Neuronal stem cell (in vitro differentiated cells): ENCODE data around the gene HPS4.

ENCODE experiments used
- DNase-seq: peaks from one replicate; pipeline ENCODE4 v3.0.0-alpha.2; 2013; ENCODE audit warnings: low spot score
- H2AFZ ChIP-seq: one replicate; pipeline ENCODE4 v1.6.1; 2013; ENCODE audit warnings: mild to moderate bottlenecking, low read length, inconsistent platforms
- H2AK5ac ChIP-seq: 2 replicates; pipeline ENCODE4 v1.6.1; 2013; ENCODE audit warnings: low read depth, mild to moderate bottlenecking, inconsistent platforms, low read length, moderate library complexity, mixed read lengths
- H2BK120ac ChIP-seq: 2 replicates; pipeline ENCODE4 v1.6.1; 2013; ENCODE audit warnings: low read depth, mild to moderate bottlenecking, inconsistent platforms, low read length, moderate library complexity, mixed read lengths
- H2BK12ac ChIP-seq: one replicate; pipeline ENCODE4 v1.6.1; 2013; ENCODE audit warnings: low read length, inconsistent platforms
- H2BK15ac ChIP-seq: 2 replicates; pipeline ENCODE4 v1.6.1; 2013; ENCODE audit warnings: mild to moderate bottlenecking, low read length, inconsistent platforms, mixed read lengths
- H2BK5ac ChIP-seq: one replicate; pipeline ENCODE4 v1.6.1; 2013; ENCODE audit warnings: inconsistent platforms, mild to moderate bottlenecking, low read length, moderate library complexity
- H3K14ac ChIP-seq: one replicate; pipeline ENCODE4 v1.6.1; 2013; ENCODE audit warnings: low read length, inconsistent platforms
- H3K18ac ChIP-seq: 2 replicates; pipeline ENCODE4 v1.6.1; 2013; ENCODE audit warnings: low read length, inconsistent platforms
- H3K23ac ChIP-seq: 2 replicates; pipeline ENCODE4 v1.6.1; 2013; ENCODE audit warnings: low read depth, mild to moderate bottlenecking, mixed read lengths, low read length, inconsistent platforms; ENCODE audit not compliant: poor library complexity
- H3K27ac ChIP-seq: replicated peaks from 3 replicates; pipeline ENCODE4 v1.5.1; 2013; ENCODE audit warnings: low read length, inconsistent platforms
- H3K27me3 ChIP-seq, 3 experiments: 2 replicates each; pipeline ENCODE4 v1.6.1; 2013; ENCODE audit warnings: low read length in 3 of 3, mild to moderate bottlenecking in 2 of 3, inconsistent platforms in 1 of 3, low read depth in 1 of 3, mixed read lengths in 1 of 3, moderate library complexity in 1 of 3; ENCODE audit not compliant: control insufficient read depth in 3 of 3, insufficient read depth in 3 of 3
- H3K36me3 ChIP-seq, 2 donors: replicated peaks in 1 of 2; 2 replicates each; pipeline ENCODE4 v1.6.1; 2013; ENCODE audit warnings: low read length in 2 of 2; ENCODE audit not compliant: control insufficient read depth in 2 of 2, insufficient read depth in 2 of 2
- H3K4ac ChIP-seq: 2 replicates; pipeline ENCODE4 v1.6.1; 2013; ENCODE audit warnings: inconsistent platforms, mild to moderate bottlenecking, low read length, moderate library complexity
- H3K4me1 ChIP-seq, 2 donors: 1 replicate in 1 of 2; 2 replicates in 1 of 2; pipeline ENCODE4 v1.6.1; 2013; ENCODE audit warnings: low read length in 2 of 2, low read depth in 1 of 2; ENCODE audit not compliant: control insufficient read depth in 2 of 2, insufficient read depth in 1 of 2
- H3K4me2 ChIP-seq: one replicate; pipeline ENCODE4 v1.6.1; 2013; ENCODE audit warnings: mild to moderate bottlenecking, low read length, inconsistent platforms; ENCODE audit not compliant: insufficient read depth, poor library complexity, severe bottlenecking
- H3K4me3 ChIP-seq, 2 donors: 2 replicates each; pipeline ENCODE4 v1.5.1; 2013; ENCODE audit warnings: low read length in 2 of 2, mild to moderate bottlenecking in 2 of 2, inconsistent platforms in 1 of 2, moderate library complexity in 1 of 2
- H3K79me1 ChIP-seq: one replicate; pipeline ENCODE4 v1.6.1; 2013; ENCODE audit warnings: low read depth, mild to moderate bottlenecking, inconsistent platforms, low read length, moderate library complexity
- H3K9ac ChIP-seq: one replicate; pipeline ENCODE4 v1.6.1; 2013; ENCODE audit warnings: mild to moderate bottlenecking, low read depth, low read length, inconsistent platforms; ENCODE audit not compliant: poor library complexity
- H3K9me3 ChIP-seq, 2 donors: replicated peaks in 1 of 2; 2 replicates each; pipeline versions ENCODE3 to v1.6.1; 2013; ENCODE audit warnings: low read length in 2 of 2, mild to moderate bottlenecking in 2 of 2, inconsistent platforms in 1 of 2, low read depth in 1 of 2, mixed read lengths in 1 of 2, moderate library complexity in 1 of 2; ENCODE audit not compliant: control insufficient read depth in 2 of 2, insufficient read depth in 1 of 2
- H4K8ac ChIP-seq: one replicate; pipeline ENCODE4 v1.6.1; 2013; ENCODE audit warnings: low read depth, mild to moderate bottlenecking, inconsistent platforms, low read length, moderate library complexity
- H4K91ac ChIP-seq: one replicate; pipeline ENCODE4 v1.6.1; 2013; ENCODE audit warnings: low read length, low read depth, mild to moderate bottlenecking, inconsistent platforms; ENCODE audit not compliant: poor library complexity
- WGBS, 2 donors: extraction: QIAGEN DNeasy Blood & Tissue Kit; methylation state at CpG; one replicate each; pipeline ENCODE4 v1.1.7; 2013; ENCODE audit warnings: missing lambda C conversion rate in 2 of 2, mixed read lengths in 1 of 2; ENCODE audit not compliant: insufficient read length in 2 of 2, insufficient replicate concordance in 1 of 2; ENCODE audit errors: extremely low coverage in 2 of 2; 5-methylcytosine and 5-hydroxymethylcytosine counted together

Gene HPS4

DNA sequence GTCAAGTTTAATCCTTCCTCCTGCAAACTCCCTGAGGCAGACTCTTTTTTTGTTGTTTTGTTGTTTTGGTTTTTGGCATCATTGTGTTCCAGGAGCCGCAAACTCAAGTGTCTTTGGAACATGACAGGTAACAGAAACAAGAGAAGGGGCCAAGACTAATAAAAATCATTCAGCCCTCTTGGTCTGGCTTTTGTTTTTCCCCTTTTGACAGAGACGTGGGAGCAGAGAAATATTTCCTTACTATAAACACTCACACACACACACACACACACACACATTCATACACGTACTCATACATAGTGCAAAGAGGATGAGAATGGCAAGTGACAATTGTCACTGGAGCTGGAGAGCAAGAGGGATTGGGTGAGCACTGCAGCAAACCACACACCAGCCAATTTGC, 65.0 kb downstream of the HPS4 start:
- no peaks in the 10 kb centered on the region for H3K36me3 ChIP-seq
- peaks cover 0 to 2% of the 10 kb centered on the region in 2 donors for H3K4me1 ChIP-seq
- H3K9me3 ChIP-seq: peaks cover 2 to 4% of the 10 kb centered on the region in 2 donors
- no peak overlapping the region for H3K23ac ChIP-seq
- H3K14ac ChIP-seq: no peak overlapping the region
- H3K79me1 ChIP-seq: no peaks in the 10 kb centered on the region
- no peak overlapping the region for H3K4me2 ChIP-seq
- H3K9ac ChIP-seq: no peak overlapping the region
- H3K4ac ChIP-seq: no peak overlapping the region
- H2BK12ac ChIP-seq: no peak overlapping the region
- no peak overlapping the region for H4K8ac ChIP-seq
- H3K27ac ChIP-seq: no peak overlapping the region
- H2BK5ac ChIP-seq: no peak overlapping the region
- WGBS, 2 donors: no CpG with 5 or more reads among the region's 3 CpGs
- no peak overlapping the region for H2AFZ ChIP-seq
- H2BK15ac ChIP-seq: no peak overlapping the region
- H2AK5ac ChIP-seq: no peak overlapping the region
- H3K4me3 ChIP-seq: no peak overlapping the region
- H2BK120ac ChIP-seq: no peak overlapping the region
- DNase-seq: no peak
- H3K18ac ChIP-seq: no peak overlapping the region
- H4K91ac ChIP-seq: no peak overlapping the region
- H3K27me3 ChIP-seq: peaks cover 0 to 19% (median 0%) of the 10 kb centered on the region in 3 experiments

DNA sequence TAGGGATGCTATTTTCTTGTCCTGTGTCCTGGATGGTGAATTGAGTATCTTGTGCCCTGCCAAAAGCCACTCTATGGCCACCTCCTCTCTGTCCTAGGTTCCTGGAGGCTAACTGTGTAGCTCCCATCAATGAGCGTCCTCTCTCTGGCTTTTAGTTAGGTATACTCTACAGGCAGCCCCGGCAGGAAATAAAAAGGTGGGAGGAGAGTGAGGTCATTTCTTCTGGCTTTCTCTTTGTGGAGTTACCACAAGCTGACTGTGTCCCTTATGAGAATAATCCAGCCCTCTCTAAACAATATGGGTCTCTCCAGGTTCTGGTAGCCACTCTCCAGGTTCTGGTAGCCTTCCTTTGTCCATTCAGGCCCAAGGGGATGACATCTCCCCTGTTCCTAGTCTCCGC, 66.2 kb downstream of the HPS4 start:
- DNase-seq: no peak
- no peak overlapping the region for H2AFZ ChIP-seq
- no peak overlapping the region for H3K4me3 ChIP-seq
- H3K4me2 ChIP-seq: no peak overlapping the region
- H3K9ac ChIP-seq: no peak overlapping the region
- H3K27me3 ChIP-seq: peaks cover 0 to 21% (median 0%) of the 10 kb centered on the region in 3 experiments
- H2BK15ac ChIP-seq: no peak overlapping the region
- H2BK12ac ChIP-seq: no peak overlapping the region
- H2AK5ac ChIP-seq: no peak overlapping the region
- H3K36me3 ChIP-seq: no peaks in the 10 kb centered on the region
- no peak overlapping the region for H2BK5ac ChIP-seq
- no peak overlapping the region for H4K8ac ChIP-seq
- H3K9me3 ChIP-seq: no peaks in the 10 kb centered on the region
- no peak overlapping the region for H4K91ac ChIP-seq
- H3K14ac ChIP-seq: no peak overlapping the region
- no peak overlapping the region for H3K18ac ChIP-seq
- H3K4me1 ChIP-seq: peaks cover 0 to 2% of the 10 kb centered on the region in 2 donors
- no CpG with 5 or more reads among the region's 3 CpGs for WGBS, 2 donors
- no peak overlapping the region for H3K27ac ChIP-seq
- H3K79me1 ChIP-seq: no peaks in the 10 kb centered on the region
- no peak overlapping the region for H2BK120ac ChIP-seq
- H3K23ac ChIP-seq: no peak overlapping the region
- H3K4ac ChIP-seq: no peak overlapping the region

GRCh38 chr22:26416670-26417276, 66.8 kb downstream of the HPS4 start:
- peaks cover 0 to 2% of the 10 kb centered on the region in 2 donors for H3K4me1 ChIP-seq
- H3K4me2 ChIP-seq: no peak overlapping the region
- H3K4me3 ChIP-seq: no peak overlapping the region
- no peak overlapping the region for H3K27ac ChIP-seq
- H3K23ac ChIP-seq: no peak overlapping the region
- no peak overlapping the region for H2BK15ac ChIP-seq
- no peak overlapping the region for H3K18ac ChIP-seq
- H4K91ac ChIP-seq: no peak overlapping the region
- no peaks in the 10 kb centered on the region for H3K9me3 ChIP-seq
- H3K4ac ChIP-seq: no peak overlapping the region
- no peak overlapping the region for H2BK5ac ChIP-seq
- WGBS, 2 donors: no CpG with 5 or more reads among the region's 9 CpGs
- no peak overlapping the region for H3K14ac ChIP-seq
- H3K9ac ChIP-seq: no peak overlapping the region
- H2AFZ ChIP-seq: no peak overlapping the region
- no peak overlapping the region for H2AK5ac ChIP-seq
- H4K8ac ChIP-seq: no peak overlapping the region
- no peaks in the 10 kb centered on the region for H3K36me3 ChIP-seq
- no peak overlapping the region for H2BK12ac ChIP-seq
- no peak overlapping the region for H2BK120ac ChIP-seq
- H3K27me3 ChIP-seq: peaks cover 0 to 27% (median 0%) of the 10 kb centered on the region in 3 experiments
- no peak for DNase-seq
- H3K79me1 ChIP-seq: no peaks in the 10 kb centered on the region

- no peak overlapping the region for H3K4me3 ChIP-seq
- H2BK12ac ChIP-seq: no peak overlapping the region
- no peaks in the 10 kb centered on the region for H3K79me1 ChIP-seq
- no peak overlapping the region for H3K9ac ChIP-seq
- H3K9me3 ChIP-seq: no peaks in the 10 kb centered on the region
- H3K18ac ChIP-seq: no peak overlapping the region
- no peak overlapping the region for H3K4ac ChIP-seq
- no peak overlapping the region for H4K8ac ChIP-seq
- no peak overlapping the region for H2AK5ac ChIP-seq
- H2BK120ac ChIP-seq: no peak overlapping the region
- H3K23ac ChIP-seq: no peak overlapping the region
- no peak overlapping the region for H2BK5ac ChIP-seq
- no CpG with 5 or more reads among the region's 4 CpGs for WGBS, 2 donors
- no peak overlapping the region for H2AFZ ChIP-seq
- no peak overlapping the region for H3K14ac ChIP-seq
- H3K4me2 ChIP-seq: no peak overlapping the region
- no peaks in the 10 kb centered on the region for H3K36me3 ChIP-seq
- no peak overlapping the region for H3K27ac ChIP-seq
- H2BK15ac ChIP-seq: no peak overlapping the region
- H4K91ac ChIP-seq: no peak overlapping the region
- H3K27me3 ChIP-seq: peaks cover 0 to 31% (median 0%) of the 10 kb centered on the region in 3 experiments
- peaks cover 0 to 2% of the 10 kb centered on the region in 2 donors for H3K4me1 ChIP-seq
- DNase-seq: no peak
These were observed 67.3 kb downstream of the HPS4 start for GRCh38 chr22:26416256-26416655.
